HG02759 (cell line): ENCODE measurements around the gene PF4V1.

ENCODE experiments used
- ATAC-seq: cut with Tn5 transposase; IDR thresholded peaks from one replicate; pipeline ENCODE4 v1.9.1; 2021; ENCODE audit warnings: mild to moderate bottlenecking, moderate library complexity; ENCODE audit not compliant: unreplicated experiment

The PF4V1 gene

GRCh38 chr4:73902038-73902637 lies 49.0 kb downstream of the PF4V1 start:
- no peak for ATAC-seq

GRCh38 chr4:73902817-73903547 lies 49.9 kb downstream of the PF4V1 start:
- ATAC-seq: no peak
